ENCODE results near the gene PLA2G4B.

- no peak for TF ChIP-seq CTCF (IDR thresholded peaks at IDR 0.05; ENCODE audit: insufficient read depth, low read depth, low read length)
- TF ChIP-seq EZH2 (IDR thresholded peaks at IDR 0.05; ENCODE audit: insufficient read depth, low read length), result no peak
Observed at GRCh38 chr15:41887893-41888292, 49.2 kb downstream of the PLA2G4B start.

Measured in astrocyte (in vitro differentiated cells and primary cell).